Measurements from ENCODE around the gene TRAPPC6A.

DNA sequence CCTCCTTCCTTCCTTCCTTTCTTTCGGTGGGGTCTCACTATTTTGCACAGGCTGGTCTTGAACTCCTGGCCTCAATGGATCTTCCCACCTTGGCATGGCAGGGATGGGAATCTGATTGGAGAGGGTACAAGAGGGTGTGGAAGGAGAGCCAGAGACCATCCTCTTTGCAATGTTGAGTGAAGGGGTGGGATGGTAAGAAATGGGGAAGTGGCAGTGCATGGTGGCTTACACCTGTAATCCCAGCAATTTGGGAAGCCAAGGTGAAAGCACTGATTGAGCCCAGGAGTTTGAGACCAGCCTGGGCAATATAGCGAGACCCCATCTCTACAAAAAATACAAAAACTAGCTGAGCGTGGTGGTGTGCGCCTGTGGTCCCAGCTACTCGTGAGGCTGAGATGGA lies 6.1 kb upstream of the TRAPPC6A start:
- TF ChIP-seq EP300 (IDR thresholded peaks at IDR 0.05; ENCODE audit: borderline replicate concordance) (no peak), YY1 (IDR thresholded peaks at IDR 0.05; ENCODE audit: low read depth) (no peak), ZBTB7A (IDR thresholded peaks at IDR 0.05; ENCODE audit: low read depth) (no peak), RAD21 (IDR thresholded peaks at IDR 0.05; ENCODE audit: low read depth) (no peak), EGR1 (IDR thresholded peaks at IDR 0.05) (no peak), TCF12 (IDR thresholded peaks at IDR 0.05; ENCODE audit: low read depth) (no peak)
- TF ChIP-seq, protein P1, sequence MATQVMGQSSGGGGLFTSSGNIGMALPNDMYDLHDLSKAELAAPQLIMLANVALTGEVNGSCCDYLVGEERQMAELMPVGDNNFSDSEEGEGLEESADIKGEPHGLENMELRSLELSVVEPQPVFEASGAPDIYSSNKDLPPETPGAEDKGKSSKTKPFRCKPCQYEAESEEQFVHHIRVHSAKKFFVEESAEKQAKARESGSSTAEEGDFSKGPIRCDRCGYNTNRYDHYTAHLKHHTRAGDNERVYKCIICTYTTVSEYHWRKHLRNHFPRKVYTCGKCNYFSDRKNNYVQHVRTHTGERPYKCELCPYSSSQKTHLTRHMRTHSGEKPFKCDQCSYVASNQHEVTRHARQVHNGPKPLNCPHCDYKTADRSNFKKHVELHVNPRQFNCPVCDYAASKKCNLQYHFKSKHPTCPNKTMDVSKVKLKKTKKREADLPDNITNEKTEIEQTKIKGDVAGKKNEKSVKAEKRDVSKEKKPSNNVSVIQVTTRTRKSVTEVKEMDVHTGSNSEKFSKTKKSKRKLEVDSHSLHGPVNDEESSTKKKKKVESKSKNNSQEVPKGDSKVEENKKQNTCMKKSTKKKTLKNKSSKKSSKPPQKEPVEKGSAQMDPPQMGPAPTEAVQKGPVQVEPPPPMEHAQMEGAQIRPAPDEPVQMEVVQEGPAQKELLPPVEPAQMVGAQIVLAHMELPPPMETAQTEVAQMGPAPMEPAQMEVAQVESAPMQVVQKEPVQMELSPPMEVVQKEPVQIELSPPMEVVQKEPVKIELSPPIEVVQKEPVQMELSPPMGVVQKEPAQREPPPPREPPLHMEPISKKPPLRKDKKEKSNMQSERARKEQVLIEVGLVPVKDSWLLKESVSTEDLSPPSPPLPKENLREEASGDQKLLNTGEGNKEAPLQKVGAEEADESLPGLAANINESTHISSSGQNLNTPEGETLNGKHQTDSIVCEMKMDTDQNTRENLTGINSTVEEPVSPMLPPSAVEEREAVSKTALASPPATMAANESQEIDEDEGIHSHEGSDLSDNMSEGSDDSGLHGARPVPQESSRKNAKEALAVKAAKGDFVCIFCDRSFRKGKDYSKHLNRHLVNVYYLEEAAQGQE (IDR thresholded peaks at IDR 0.05; ENCODE audit: low read depth): no peak
